GM10248 (cell line): ENCODE data around the gene DGCR6L.
"Not testable (repeated sequence)": the region's sequence is repeated elsewhere in the genome, so short reads cannot be mapped to it uniquely, and the experiment has no call there.

Experiments used
- CTCF ChIA-PET: fragments of 300-600 bp; sonication (Branson Sonifier 250); formaldehyde crosslinking; extraction: SDS; loops from one replicate; lab custom pipeline; 2021; ENCODE audit warnings: antibody characterized with exemption; lab: Yijun Ruan, JAX
- POLR2A ChIA-PET: fragments of 350-650 bp; sonication (Branson Sonifier 250); formaldehyde crosslinking; extraction: SDS; loops from one replicate; lab custom pipeline; 2020; ENCODE audit warnings: antibody characterized with exemption; lab: Yijun Ruan, JAX
- DNase-seq: peaks from one replicate; pipeline ENCODE4 v3.0.0; 2012; ENCODE audit errors: extremely low spot score
- CTCF ChIP-seq: IDR thresholded peaks from 2 replicates; pipeline ENCODE4 v1.5.1; 2012; ENCODE audit warnings: mild to moderate bottlenecking, low read depth; ENCODE audit errors: extremely low read depth, missing control alignments, control extremely low read depth

Gene DGCR6L

GRCh38 chr22:20319745-20320658, at the start of gene DGCR6L:
Gene DGCR6L, minus strand, starts transcription at chr22:20320060. Its CDS starts 72 bp downstream, at chr22:20319988.
- no peak for TF ChIP-seq CTCF
- POLR2A ChIA-PET, result no interaction called here
- CTCF ChIA-PET, result no interaction called here
- DNase-seq, result peak; percentile 98

GRCh38 chr22:20368875-20369274, 49.0 kb upstream of the DGCR6L start:
- DNase-seq, POLR2A ChIA-PET, CTCF ChIA-PET: not testable (repeated sequence)

- CTCF ChIA-PET, POLR2A ChIA-PET, DNase-seq: not testable (repeated sequence)
Observed at GRCh38 chr22:20366841-20367240, 47.0 kb upstream of the DGCR6L start.

- POLR2A ChIA-PET, DNase-seq, CTCF ChIA-PET: not testable (repeated sequence)
Observed at GRCh38 chr22:20364335-20365260, 44.7 kb upstream of the DGCR6L start.

- CTCF ChIA-PET, DNase-seq, POLR2A ChIA-PET: not testable (repeated sequence)
Observed at GRCh38 chr22:20362403-20362802, 42.5 kb upstream of the DGCR6L start.

- CTCF ChIA-PET, POLR2A ChIA-PET, DNase-seq: not testable (repeated sequence)
Observed at GRCh38 chr22:20361752-20362229, 41.9 kb upstream of the DGCR6L start.

GRCh38 chr22:20360866-20361751, 41.2 kb upstream of the DGCR6L start:
- DNase-seq, CTCF ChIA-PET, POLR2A ChIA-PET: not testable (repeated sequence)

GRCh38 chr22:20360261-20360660, 40.4 kb upstream of the DGCR6L start:
- CTCF ChIA-PET, POLR2A ChIA-PET, DNase-seq: not testable (repeated sequence)

GRCh38 chr22:20358503-20359239, 38.8 kb upstream of the DGCR6L start:
- POLR2A ChIA-PET, CTCF ChIA-PET: not testable (repeated sequence)

GRCh38 chr22:20357967-20358366, 38.1 kb upstream of the DGCR6L start:
- POLR2A ChIA-PET, DNase-seq, CTCF ChIA-PET: not testable (repeated sequence)

More at GRCh38 chr22:20358503-20359239, 38.8 kb upstream of the DGCR6L start:
- not testable (repeated sequence) for DNase-seq

GRCh38 chr22:20356906-20357305, 37.0 kb upstream of the DGCR6L start:
- POLR2A ChIA-PET, DNase-seq, CTCF ChIA-PET: not testable (repeated sequence)

GRCh38 chr22:20355939-20356636, 36.2 kb upstream of the DGCR6L start:
- POLR2A ChIA-PET, CTCF ChIA-PET, DNase-seq: not testable (repeated sequence)
